HUES48 (cell line): ENCODE results near the gene GCK.

Experiments used
- H3K27ac ChIP-seq: one replicate; pipeline ENCODE4 v1.7.0; 2013; ENCODE audit warnings: low read depth, low read length, inconsistent platforms
- H3K27me3 ChIP-seq: 2 replicates; pipeline ENCODE4 v1.6.1; 2013; ENCODE audit warnings: mild to moderate bottlenecking, low read length; ENCODE audit not compliant: control insufficient read depth, insufficient read depth
- H3K36me3 ChIP-seq: 2 replicates; pipeline ENCODE4 v1.6.1; 2013; ENCODE audit warnings: low read length; ENCODE audit not compliant: control insufficient read depth, insufficient read depth
- H3K4me1 ChIP-seq: 2 replicates; pipeline ENCODE4 v1.6.1; 2013; ENCODE audit warnings: mild to moderate bottlenecking, low read length; ENCODE audit not compliant: control insufficient read depth, insufficient read depth
- H3K4me3 ChIP-seq: 2 replicates; pipeline ENCODE4 v1.5.1; 2013; ENCODE audit warnings: mild to moderate bottlenecking, low read depth, low read length
- H3K9ac ChIP-seq: 2 replicates; pipeline ENCODE4 v1.6.1; 2013; ENCODE audit warnings: mild to moderate bottlenecking, low read depth, low read length, moderate library complexity
- H3K9me3 ChIP-seq: 2 replicates; pipeline ENCODE4 v1.6.1; 2013; ENCODE audit warnings: low read length; ENCODE audit not compliant: control insufficient read depth, insufficient read depth

The GCK gene

DNA sequence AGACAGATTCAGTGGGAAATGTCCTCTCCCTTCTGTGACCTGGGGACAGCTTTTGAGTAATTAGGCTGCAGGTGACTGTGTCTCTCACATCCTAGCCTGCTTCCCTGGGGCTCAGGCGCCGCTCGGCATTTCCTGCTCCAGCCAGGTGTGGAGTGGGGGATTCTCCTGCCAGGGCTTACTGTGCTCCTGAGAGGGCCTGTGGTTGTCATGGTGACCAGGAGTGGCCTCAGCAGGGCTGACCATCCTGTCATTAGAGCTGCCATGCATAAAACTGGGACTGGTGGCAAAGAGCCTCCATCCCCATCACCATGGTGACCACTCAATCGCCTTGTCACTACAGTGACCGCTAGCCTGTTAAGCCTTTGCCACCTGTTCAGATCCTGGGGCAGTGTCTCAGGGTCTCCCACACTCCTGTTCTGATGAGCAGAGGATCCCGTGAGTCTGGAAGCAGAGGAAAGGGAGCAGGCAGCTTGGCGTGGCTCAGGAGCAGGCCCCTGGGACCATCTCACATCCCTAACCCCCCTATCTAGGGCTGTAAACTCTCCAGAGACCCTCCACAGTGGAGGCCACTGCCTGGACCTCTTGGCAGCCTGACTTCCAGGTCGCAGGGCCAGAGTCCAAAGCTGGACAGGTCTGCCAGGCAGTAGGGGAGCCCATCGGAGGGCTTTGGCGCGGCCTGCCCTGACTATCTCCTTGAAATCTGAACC, at the start of gene GCK:
GCK (minus strand) TSS at position 154 of the 707 bp plus-strand sequence. CDS start 486 bp downstream, outside the sequence.
- H3K9me3 ChIP-seq, result no peaks in the 10 kb centered on the region
- H3K27ac ChIP-seq, result no peak within 1 kb of the TSS
- H3K4me1 ChIP-seq, result 0 out of 2 replicates have a peak, but pooled peaks cover 8% of the 10 kb centered on the region
- no peak within 1 kb of the TSS for H3K9ac ChIP-seq
- H3K27me3 ChIP-seq, result no peaks in the 10 kb centered on the region
- no peaks in the 10 kb centered on the region for H3K36me3 ChIP-seq
- no peak within 1 kb of the TSS for H3K4me3 ChIP-seq

DNA sequence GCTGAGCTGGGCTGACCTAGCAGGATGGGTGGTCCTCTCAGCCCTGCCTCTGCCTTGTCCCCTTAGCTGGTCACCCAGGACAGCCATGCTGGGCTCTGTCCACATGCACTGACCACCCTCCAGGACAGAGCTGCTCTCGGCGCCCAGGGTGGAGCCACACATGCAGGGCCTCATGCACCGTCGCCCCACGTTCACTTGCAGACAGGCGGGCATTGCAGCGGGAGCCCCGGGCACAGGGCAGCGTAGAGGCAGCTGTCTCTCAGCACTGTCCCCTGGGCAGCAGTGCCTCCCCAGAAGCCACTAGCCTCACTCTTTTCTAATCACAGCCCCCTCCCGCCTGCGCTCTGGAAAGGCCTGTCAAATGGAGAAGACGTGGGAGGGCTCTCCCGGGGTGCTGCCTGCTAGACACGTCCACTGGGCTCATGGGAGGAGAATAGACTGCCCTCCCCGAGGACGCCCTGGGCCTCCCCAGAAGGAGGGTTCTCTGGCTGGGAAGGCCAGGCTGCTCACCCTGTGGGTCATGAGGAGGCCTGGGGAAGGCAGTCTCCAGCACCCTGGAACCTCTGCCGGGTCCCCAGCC, 49.0 kb upstream of the GCK start:
- Histone ChIP-seq H3K4me1 (no peaks in the 10 kb centered on the region; the same call in 1 of the 2 replicates), H3K9me3 (no peaks in the 10 kb centered on the region), H3K27me3 (no peaks in the 10 kb centered on the region), H3K36me3 (no peaks in the 10 kb centered on the region), H3K4me3 (no peak overlapping the region), H3K27ac (no peak overlapping the region), H3K9ac (no peak overlapping the region)

DNA sequence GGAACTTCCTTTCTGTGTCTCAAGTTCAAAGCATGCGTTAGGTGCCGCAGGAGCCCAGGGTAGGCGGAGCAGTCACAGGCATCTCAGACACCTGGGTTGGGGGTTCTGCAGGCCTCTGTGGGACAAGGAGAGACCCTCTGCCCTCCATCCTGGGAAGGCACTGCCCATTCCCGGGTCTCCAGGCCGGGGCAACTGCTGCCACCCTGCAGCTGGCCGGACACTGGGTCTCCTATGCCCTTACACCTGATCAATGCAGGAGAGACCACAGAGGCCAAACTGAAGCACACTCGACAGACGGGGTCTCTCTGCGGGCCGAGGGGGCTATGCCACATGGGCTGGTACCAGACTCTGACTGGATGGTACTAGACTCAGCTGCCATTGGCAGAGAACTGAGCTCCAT, 48.5 kb upstream of the GCK start:
- no peaks in the 10 kb centered on the region for H3K9me3 ChIP-seq
- H3K27me3 ChIP-seq, result no peaks in the 10 kb centered on the region
- H3K36me3 ChIP-seq, result no peaks in the 10 kb centered on the region
- H3K9ac ChIP-seq, result no peak overlapping the region
- H3K4me1 ChIP-seq, result no peaks in the 10 kb centered on the region; the same call in 1 of the 2 replicates
- H3K27ac ChIP-seq, result no peak overlapping the region
- no peak overlapping the region for H3K4me3 ChIP-seq

DNA sequence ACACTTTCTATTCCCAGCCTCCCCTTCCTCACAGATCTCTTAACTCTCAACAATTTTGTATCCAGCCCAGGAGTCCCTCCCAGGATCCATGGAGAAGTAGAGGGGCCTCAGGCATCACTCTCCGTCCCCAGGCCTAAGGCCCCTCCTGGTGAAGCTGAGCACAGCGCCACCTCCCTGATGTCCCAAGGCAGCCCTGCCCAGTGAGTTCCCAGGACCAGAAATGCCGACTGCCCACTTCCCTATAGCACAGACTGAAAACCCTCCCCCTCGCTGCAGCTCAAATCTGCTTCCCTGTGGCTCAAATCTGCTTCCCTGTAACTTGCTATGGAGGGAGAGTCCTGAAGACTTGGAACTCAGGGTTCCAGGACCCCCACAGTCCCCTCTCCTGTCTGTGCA, 47.1 kb upstream of the GCK start:
- H3K36me3 ChIP-seq, result no peaks in the 10 kb centered on the region
- H3K4me3 ChIP-seq, result no peak overlapping the region
- no peaks in the 10 kb centered on the region for H3K27me3 ChIP-seq
- H3K4me1 ChIP-seq, result no peaks in the 10 kb centered on the region; the same call in 1 of the 2 replicates
- no peak overlapping the region for H3K27ac ChIP-seq
- H3K9ac ChIP-seq, result no peak overlapping the region
- H3K9me3 ChIP-seq, result no peaks in the 10 kb centered on the region

DNA sequence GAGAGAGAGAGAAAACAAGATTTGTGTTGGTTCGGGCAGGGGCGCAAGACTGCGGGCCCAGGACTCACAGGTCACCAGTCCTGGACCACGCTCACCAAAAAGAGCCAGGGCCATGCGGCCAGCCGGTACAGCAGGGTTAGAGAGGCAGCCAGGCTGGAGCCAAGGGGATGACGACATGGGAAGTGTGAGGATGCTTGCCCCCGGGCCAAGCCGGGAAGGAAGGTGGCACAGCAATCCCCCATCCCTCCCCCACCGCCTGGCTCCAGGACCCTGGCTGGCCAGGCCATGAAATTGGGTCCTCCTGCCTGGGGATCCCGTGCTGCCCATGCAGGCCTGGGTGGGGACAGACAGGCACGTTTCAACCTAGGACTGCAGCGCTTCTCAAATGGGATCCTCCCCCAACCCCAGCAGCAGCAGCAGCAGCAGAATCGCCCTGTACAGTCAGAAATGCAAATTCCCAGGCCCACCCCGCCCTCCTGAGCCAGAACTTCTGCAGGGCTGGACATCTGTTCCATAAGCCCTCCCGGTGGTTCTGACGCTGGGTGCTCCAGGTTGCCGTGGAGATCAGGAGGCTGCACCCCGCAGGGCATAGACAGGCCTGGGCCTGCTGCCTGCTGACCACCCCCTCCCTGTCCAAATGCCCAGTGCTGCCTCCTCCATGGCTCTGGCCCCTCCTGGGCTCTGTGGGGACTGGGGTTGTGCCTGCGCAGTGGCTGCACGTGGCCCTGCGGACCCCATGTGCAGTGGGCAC, 46.5 kb upstream of the GCK start:
- H3K4me3 ChIP-seq, result no peak overlapping the region
- H3K9ac ChIP-seq, result no peak overlapping the region
- no peaks in the 10 kb centered on the region for H3K9me3 ChIP-seq
- H3K4me1 ChIP-seq, result no peaks in the 10 kb centered on the region; the same call in 1 of the 2 replicates
- H3K36me3 ChIP-seq, result no peaks in the 10 kb centered on the region
- H3K27ac ChIP-seq, result no peak overlapping the region
- H3K27me3 ChIP-seq, result no peaks in the 10 kb centered on the region

DNA sequence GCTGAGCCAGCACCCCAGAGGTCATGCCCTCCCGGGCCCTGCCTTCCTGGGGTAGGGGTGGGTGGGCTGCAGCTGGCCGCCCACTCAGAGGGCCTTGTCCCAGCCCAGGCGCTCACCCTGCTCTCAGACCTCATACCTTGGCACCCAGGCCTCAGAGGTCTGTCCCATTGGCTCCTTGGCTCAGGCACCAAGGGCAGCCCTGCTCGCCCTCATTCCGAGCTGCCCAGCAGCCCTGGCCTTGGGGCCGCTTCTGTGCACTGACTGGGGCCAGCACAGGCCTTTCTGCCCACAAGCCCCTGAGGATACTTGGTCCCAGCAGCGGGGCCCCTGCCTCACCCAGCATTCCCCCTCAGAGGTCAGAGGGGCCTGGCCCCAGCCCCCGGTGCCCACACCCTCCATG, 45.8 kb upstream of the GCK start:
- Histone ChIP-seq H3K4me3 (no peak overlapping the region), H3K9me3 (no peaks in the 10 kb centered on the region), H3K9ac (no peak overlapping the region), H3K36me3 (no peaks in the 10 kb centered on the region), H3K4me1 (no peaks in the 10 kb centered on the region; the same call in 1 of the 2 replicates), H3K27me3 (no peaks in the 10 kb centered on the region), H3K27ac (no peak overlapping the region)

DNA sequence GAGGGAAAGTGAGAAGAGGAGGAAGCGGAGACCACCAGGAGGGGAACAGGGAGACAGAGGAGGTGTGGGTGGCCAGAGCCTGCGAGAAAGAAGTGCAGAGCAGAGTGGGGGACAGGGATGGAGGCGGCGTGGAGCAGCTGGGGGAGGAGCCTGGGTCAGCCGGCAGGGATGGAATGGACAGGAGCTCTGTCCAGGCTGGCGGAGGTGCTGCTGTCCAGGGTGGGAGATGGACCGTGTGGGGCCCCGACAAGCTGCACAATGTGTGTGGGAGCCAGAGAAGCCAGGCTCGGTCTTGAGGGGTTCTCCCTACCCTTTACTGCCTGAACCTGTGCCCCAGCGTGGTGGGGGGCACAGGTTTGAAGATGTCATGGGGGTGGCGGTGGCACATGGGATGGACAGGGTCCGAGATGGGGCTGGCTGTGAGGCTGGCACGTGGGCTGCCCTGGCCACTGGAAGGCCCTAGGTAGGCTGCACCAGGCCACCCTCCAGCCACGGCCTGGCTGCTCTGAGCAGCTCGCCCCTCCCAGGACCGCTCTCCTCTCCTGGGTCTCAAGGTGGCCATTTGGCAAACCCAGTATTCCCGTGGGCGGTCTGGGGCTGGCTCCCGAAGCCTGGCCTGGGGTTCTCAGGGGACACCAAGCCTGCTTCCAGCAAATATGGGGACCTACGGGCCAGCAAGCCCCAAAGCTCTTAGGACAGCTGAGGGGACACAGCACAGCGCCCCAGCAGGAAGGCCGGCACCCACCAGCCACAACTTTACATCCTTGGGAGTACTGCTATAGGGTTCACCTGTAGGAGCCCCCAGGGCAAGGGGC, 43.9 kb upstream of the GCK start:
- no peak overlapping the region for H3K4me3 ChIP-seq
- H3K27ac ChIP-seq, result no peak overlapping the region
- no peaks in the 10 kb centered on the region; the same call in 1 of the 2 replicates for H3K4me1 ChIP-seq
- H3K9ac ChIP-seq, result no peak overlapping the region
- H3K9me3 ChIP-seq, result no peaks in the 10 kb centered on the region
- H3K36me3 ChIP-seq, result no peaks in the 10 kb centered on the region
- no peaks in the 10 kb centered on the region for H3K27me3 ChIP-seq

DNA sequence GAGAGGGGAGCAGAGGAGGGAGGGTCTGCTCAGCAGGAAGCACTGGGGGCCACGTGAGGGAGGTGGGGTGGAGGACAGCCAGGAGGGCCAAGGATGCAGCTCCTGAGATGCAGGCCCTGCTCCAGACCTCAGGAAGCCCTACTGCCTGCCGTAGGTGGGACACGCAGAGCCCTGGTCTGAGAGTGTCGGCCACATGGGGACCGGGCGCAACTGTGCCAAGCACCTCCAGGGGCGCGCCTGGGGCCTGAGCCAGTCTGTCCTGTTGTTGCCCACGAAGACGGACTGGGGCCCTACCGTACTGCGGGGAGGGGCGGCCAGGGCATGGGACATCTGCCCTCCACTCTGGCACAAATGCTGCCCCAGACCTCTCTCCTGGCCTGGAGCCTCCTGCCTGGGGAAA, 43.2 kb upstream of the GCK start:
- no peaks in the 10 kb centered on the region for H3K36me3 ChIP-seq
- no peaks in the 10 kb centered on the region for H3K27me3 ChIP-seq
- no peak overlapping the region for H3K4me3 ChIP-seq
- no peak overlapping the region for H3K27ac ChIP-seq
- no peaks in the 10 kb centered on the region for H3K9me3 ChIP-seq
- H3K4me1 ChIP-seq, result no peaks in the 10 kb centered on the region; the same call in 1 of the 2 replicates
- no peak overlapping the region for H3K9ac ChIP-seq

DNA sequence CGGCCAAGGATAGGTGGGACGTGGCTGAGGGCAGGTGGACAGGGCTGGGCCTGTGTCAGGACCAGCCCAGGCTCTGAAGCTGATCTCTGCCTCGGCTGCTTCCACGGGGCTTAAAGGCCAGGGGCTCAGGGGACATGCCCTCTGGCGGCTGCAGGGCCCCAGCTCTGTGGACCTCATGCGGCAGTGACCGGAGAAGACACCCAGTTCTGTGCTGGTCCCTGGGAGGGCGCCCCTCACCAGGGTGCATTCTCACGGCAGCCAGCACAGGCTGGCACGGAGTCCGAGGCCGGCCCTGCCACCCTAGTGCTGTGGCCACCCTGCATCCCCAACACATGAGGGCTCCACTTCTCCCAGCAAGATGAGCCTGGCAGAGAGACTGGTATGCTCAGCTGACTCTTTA, 41.8 kb upstream of the GCK start:
- Histone ChIP-seq H3K4me1 (no peaks in the 10 kb centered on the region), H3K36me3 (no peaks in the 10 kb centered on the region), H3K27ac (no peak overlapping the region), H3K27me3 (no peaks in the 10 kb centered on the region), H3K9me3 (no peaks in the 10 kb centered on the region), H3K4me3 (no peak overlapping the region), H3K9ac (no peak overlapping the region)

DNA sequence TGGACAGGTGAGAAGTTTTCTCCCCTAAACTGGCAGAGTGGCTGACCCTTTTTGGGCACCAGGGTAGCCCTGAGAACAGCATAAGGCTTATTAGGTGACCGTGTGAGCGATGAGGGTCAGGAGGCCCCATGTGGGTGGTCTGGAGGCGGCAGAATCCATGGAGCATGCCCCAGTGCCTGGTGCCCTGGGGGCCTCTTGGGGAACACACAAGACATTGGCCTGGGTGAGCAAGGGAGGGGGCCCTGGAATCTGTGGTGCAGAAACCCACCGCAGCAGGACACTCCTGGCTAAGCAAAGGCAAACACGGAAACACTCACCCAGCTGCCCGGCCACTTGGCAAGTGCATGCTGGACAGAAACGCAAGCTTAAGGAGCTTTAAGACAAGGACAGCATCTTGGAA, 41.0 kb upstream of the GCK start:
- no peaks in the 10 kb centered on the region for H3K36me3 ChIP-seq
- H3K9ac ChIP-seq, result no peak overlapping the region
- H3K27ac ChIP-seq, result no peak overlapping the region
- no peaks in the 10 kb centered on the region for H3K4me1 ChIP-seq
- H3K4me3 ChIP-seq, result no peak overlapping the region
- H3K9me3 ChIP-seq, result no peaks in the 10 kb centered on the region
- H3K27me3 ChIP-seq, result no peaks in the 10 kb centered on the region
